Astrocyte of the spinal cord (primary cell): ENCODE data around the gene CLCNKB.

Source experiments
- DNase-seq: peaks from one replicate; pipeline ENCODE4 v3.0.0; 2011; ENCODE audit warnings: low read depth, low spot score
- H3K4me3 ChIP-seq: 2 replicates; pipeline ENCODE4 v1.5.1; 2011; ENCODE audit warnings: low read depth, mild to moderate bottlenecking, low read length, moderate library complexity
- in situ Hi-C: cut with HindIII; loops from 2 replicates; pipeline ENCODE4 v1.10.0; 2017; ENCODE audit warnings: low sequenced_read_pairs
- TF ChIP-seq, protein P1 (sequence below): IDR thresholded peaks from 2 replicates; pipeline ENCODE4 v1.5.1; 2012; ENCODE audit warnings: low read depth, mild to moderate bottlenecking, low read length, inconsistent platforms

The CLCNKB gene

DNA sequence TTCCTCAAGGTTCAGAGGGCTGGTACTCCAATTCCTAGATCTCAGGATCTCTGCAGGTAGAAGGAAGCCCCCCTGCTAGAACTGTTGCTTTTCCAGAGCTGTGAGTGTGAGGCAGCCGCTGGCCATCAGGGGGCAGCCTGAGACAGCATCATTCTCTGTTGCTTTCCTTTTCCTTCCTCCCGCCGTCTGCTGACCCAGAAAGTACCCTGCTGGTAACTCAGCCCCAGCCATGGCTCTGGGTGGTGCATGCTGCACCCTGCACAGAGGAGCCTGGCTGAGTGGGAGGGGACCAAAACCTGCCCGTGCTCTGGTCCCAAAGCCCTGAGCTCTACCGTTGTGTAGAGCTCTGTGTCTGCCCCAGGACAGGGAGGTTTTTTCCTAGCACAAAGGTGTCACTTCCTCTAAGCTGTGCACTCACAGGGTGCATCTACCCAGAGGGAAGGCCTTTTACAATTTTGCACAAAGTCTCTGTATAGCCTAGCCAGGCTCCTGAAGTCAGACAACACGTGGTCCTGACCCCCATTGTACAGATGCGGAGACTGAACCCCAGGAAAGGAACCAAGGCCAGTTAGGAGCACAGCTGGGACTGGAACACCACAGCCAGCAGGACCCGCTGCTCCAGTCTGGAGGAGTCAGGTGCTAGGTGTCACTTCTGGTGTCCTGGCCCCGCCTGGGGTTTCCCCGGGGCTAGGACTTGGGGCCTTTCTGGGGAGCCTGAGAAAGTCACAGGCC lies 35.5 kb downstream of the CLCNKB start:
- H3K4me3 ChIP-seq, result no peak overlapping the region
- TF ChIP-seq, protein P1, sequence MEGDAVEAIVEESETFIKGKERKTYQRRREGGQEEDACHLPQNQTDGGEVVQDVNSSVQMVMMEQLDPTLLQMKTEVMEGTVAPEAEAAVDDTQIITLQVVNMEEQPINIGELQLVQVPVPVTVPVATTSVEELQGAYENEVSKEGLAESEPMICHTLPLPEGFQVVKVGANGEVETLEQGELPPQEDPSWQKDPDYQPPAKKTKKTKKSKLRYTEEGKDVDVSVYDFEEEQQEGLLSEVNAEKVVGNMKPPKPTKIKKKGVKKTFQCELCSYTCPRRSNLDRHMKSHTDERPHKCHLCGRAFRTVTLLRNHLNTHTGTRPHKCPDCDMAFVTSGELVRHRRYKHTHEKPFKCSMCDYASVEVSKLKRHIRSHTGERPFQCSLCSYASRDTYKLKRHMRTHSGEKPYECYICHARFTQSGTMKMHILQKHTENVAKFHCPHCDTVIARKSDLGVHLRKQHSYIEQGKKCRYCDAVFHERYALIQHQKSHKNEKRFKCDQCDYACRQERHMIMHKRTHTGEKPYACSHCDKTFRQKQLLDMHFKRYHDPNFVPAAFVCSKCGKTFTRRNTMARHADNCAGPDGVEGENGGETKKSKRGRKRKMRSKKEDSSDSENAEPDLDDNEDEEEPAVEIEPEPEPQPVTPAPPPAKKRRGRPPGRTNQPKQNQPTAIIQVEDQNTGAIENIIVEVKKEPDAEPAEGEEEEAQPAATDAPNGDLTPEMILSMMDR, result peak; percentile 89
- peak; percentile 72 for DNase-seq
- in situ Hi-C loops, result no loop called here

DNA sequence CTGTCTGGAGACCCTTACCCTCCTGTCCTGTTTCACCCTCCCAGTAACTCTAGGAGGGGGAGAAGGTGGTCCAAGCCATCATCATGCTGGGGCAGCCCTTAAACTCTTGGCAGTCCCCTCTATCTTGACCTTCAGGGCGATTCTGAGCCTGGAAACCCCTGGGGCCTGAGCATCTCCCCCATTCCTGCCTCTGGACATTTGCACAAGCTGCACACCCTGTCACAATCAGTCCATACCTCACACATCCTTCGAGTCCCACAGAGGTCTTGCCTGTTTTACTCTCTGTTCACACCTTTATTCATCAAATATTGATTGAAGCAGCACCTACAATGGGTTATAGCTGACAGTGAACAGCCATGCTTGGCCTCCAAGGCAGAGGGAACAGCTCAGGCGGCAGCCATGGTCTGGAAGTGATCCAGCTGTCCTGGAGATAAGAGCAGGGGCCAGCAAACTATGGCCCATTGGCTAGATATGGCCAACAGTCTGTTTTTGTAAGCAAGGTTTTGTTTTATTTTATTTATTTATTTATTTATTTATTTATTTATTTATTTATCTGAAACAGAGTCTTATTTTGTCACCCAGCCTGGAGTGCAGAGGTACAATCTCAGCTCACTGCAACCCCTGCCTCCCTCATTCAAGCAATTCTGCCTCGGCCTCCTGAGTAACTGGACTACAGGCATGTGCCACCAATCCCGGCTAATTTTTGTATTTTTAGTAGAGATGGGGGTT lies 37.0 kb downstream of the CLCNKB start:
- TF ChIP-seq, protein P1, result no peak
- no peak overlapping the region for H3K4me3 ChIP-seq
- in situ Hi-C loops, result no loop called here
- no peak for DNase-seq

- TF ChIP-seq, protein P1, result no peak
- H3K4me3 ChIP-seq, result no peak overlapping the region
- no peak for DNase-seq
- in situ Hi-C loops, result no loop called here
Observed at GRCh38 chr1:16081636-16082035, 38.1 kb downstream of the CLCNKB start.

GRCh38 chr1:16082283-16083038 lies 38.9 kb downstream of the CLCNKB start:
- in situ Hi-C loops, result no loop called here
- DNase-seq, result peak; percentile 54
- TF ChIP-seq, protein P1, result peak; percentile 96
- H3K4me3 ChIP-seq, result no peak overlapping the region

DNA sequence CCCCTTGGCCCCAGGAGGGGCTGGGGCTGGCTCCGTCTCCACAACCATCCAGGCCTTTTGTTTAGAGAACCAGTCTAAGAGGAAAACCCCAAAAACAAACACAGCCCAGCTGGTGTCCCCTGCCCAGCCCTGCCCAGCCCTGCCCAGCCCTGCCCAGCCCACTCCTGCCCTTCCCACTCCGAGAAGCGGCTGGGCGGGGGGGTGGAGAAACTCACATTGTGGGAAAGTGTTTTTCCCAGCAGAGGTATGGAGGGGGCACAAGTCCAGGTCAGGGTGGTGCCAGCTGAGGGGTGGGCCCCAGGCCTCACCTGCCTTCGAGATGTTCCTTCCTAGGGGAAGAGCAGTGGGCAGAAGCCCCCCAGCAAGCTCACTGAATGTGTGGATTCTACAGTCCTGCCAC lies 39.9 kb downstream of the CLCNKB start:
- in situ Hi-C loops, result no loop called here
- DNase-seq, result no peak
- no peak overlapping the region for H3K4me3 ChIP-seq
- TF ChIP-seq, protein P1, result no peak

GRCh38 chr1:16085522-16085921 lies 41.9 kb downstream of the CLCNKB start:
- in situ Hi-C loops, result no loop called here
- DNase-seq, result no peak
- H3K4me3 ChIP-seq, result no peak overlapping the region
- TF ChIP-seq, protein P1, result no peak
